ENCODE measurements around the gene CNOT3.

The CNOT3 gene

GRCh38 chr19:54137699-54138488 lies at the start of gene CNOT3 (continued):
- TF ChIP-seq ZNF645 (tag by site-specific recombination; IDR thresholded peaks at IDR 0.05) (no peak), ZXDB (tag by site-specific recombination; IDR thresholded peaks at IDR 0.05) (peak; percentile 14; the same call in 1 of the 2 replicates), ZNF658 (tag by site-specific recombination; IDR thresholded peaks at IDR 0.05) (no peak), REST (tag by site-specific recombination; IDR thresholded peaks at IDR 0.05) (no peak), ZFP69B (tag by site-specific recombination; IDR thresholded peaks at IDR 0.05) (no peak), ZNF660 (tag by site-specific recombination; IDR thresholded peaks at IDR 0.05) (0 out of 2 replicates have a peak, but pooled peaks have one; percentile 22), ZNF24 (tag by site-specific recombination; IDR thresholded peaks at IDR 0.05) (no peak), ZNF174 (tag by site-specific recombination; IDR thresholded peaks at IDR 0.05) (0 out of 2 replicates have a peak, but pooled peaks have one; percentile 27), KLF17 (tag by site-specific recombination; IDR thresholded peaks at IDR 0.05) (peak; percentile 49; the same call in 1 of the 2 replicates), SP2 (tag by site-specific recombination; IDR thresholded peaks at IDR 0.05) (peak; percentile 58), ZNF426 (tag by site-specific recombination; IDR thresholded peaks at IDR 0.05) (no peak), SP7 (tag by site-specific recombination; IDR thresholded peaks at IDR 0.05) (peak; percentile 51), ZNF560 (tag by site-specific recombination; IDR thresholded peaks at IDR 0.05; ENCODE audit: borderline replicate concordance) (no peak), ZNF843 (tag by site-specific recombination; IDR thresholded peaks at IDR 0.05) (0 out of 2 replicates have a peak, but pooled peaks have one; percentile 32), PRDM4 (tag by site-specific recombination; IDR thresholded peaks at IDR 0.05) (0 out of 2 replicates have a peak, but pooled peaks have one; percentile 22), ZNF335 (tag by site-specific recombination; conservative IDR thresholded peaks at IDR 0.05) (peak; percentile 65), ZSCAN30 (tag by site-specific recombination; IDR thresholded peaks at IDR 0.05) (no peak), ZNF223 (tag by site-specific recombination; IDR thresholded peaks at IDR 0.05) (no peak), ZNF324 (tag by site-specific recombination; IDR thresholded peaks at IDR 0.05) (0 out of 2 replicates have a peak, but pooled peaks have one; percentile 39)
